SH-SY5Y (cell line): ENCODE data around the gene HS3ST5.

Source experiments
- GATA2 ChIP-seq: IDR thresholded peaks from 2 replicates; pipeline ENCODE4 v1.6.1; 2011; ENCODE audit warnings: mild to moderate bottlenecking, low read depth, low read length
- GATA3 ChIP-seq: IDR thresholded peaks from 2 replicates; pipeline ENCODE4 v1.6.1; 2011; ENCODE audit warnings: low read depth, mild to moderate bottlenecking, low read length, moderate library complexity

- TF ChIP-seq GATA2 (no peak), GATA3 (no peak)
These were observed 155.3 kb downstream of the HS3ST5 start for GRCh38 chr6:114187563-114187962.
